H9 (cell line): Measurements from ENCODE around the gene MED27. TPM values are rescaled to one million over a fixed set of nuclear protein-coding genes. Genes with fewer than 3 reads are reported as not detected.

Source experiments
- DNase-seq: peaks from one replicate; pipeline ENCODE4 v3.0.0-alpha.2; 2017
- H2AFZ ChIP-seq: one replicate; pipeline ENCODE4 v1.6.1; 2013; ENCODE audit warnings: mild to moderate bottlenecking, low read length, control low read depth, moderate library complexity
- H2AK5ac ChIP-seq: 2 replicates; pipeline ENCODE4 v1.6.1; 2013; ENCODE audit warnings: low read length, control low read depth, mixed read lengths; ENCODE audit not compliant: insufficient read length
- H2BK120ac ChIP-seq: one replicate; pipeline ENCODE4 v1.6.1; 2013; ENCODE audit warnings: low read depth, mild to moderate bottlenecking, low read length, control low read depth, inconsistent platforms; ENCODE audit not compliant: poor library complexity, severe bottlenecking
- H2BK12ac ChIP-seq: 2 replicates; pipeline ENCODE4 v1.6.1; 2013; ENCODE audit warnings: low read length, control low read depth, mixed read lengths, low read depth; ENCODE audit not compliant: insufficient read length
- H2BK15ac ChIP-seq: 2 replicates; pipeline ENCODE4 v1.6.1; 2013; ENCODE audit warnings: low read depth, low read length, control low read depth
- H2BK20ac ChIP-seq: one replicate; pipeline ENCODE4 v1.6.1; 2013; ENCODE audit warnings: low read depth, mild to moderate bottlenecking, low read length, control low read depth, inconsistent platforms; ENCODE audit not compliant: poor library complexity, severe bottlenecking
- H2BK5ac ChIP-seq: 2 replicates; pipeline ENCODE4 v1.6.1; 2013; ENCODE audit warnings: low read length, control low read depth, mixed read lengths; ENCODE audit not compliant: insufficient read length
- H3K14ac ChIP-seq: 2 replicates; pipeline ENCODE4 v1.6.1; 2013; ENCODE audit warnings: low read length, control low read depth; ENCODE audit not compliant: insufficient read depth
- H3K18ac ChIP-seq: 2 replicates; pipeline ENCODE4 v1.6.1; 2013; ENCODE audit warnings: low read depth, mild to moderate bottlenecking, mixed read lengths, low read length, control low read depth; ENCODE audit not compliant: insufficient read length
- H3K23ac ChIP-seq: 2 replicates; pipeline ENCODE4 v1.6.1; 2013; ENCODE audit warnings: low read length, control low read depth, mixed read lengths, low read depth; ENCODE audit not compliant: insufficient read length
- H3K23me2 ChIP-seq: 2 replicates; pipeline ENCODE4 v1.6.1; 2013; ENCODE audit warnings: low read depth, mild to moderate bottlenecking, mixed read lengths, low read length, control low read depth; ENCODE audit not compliant: insufficient read length, poor library complexity, severe bottlenecking
- H3K27ac ChIP-seq: 2 replicates; pipeline ENCODE4 v1.5.1; 2013; ENCODE audit warnings: low read length, control low read depth, mixed read lengths, low read depth; ENCODE audit not compliant: insufficient read length
- H3K27me3 ChIP-seq: 2 replicates; pipeline ENCODE4 v1.6.1; 2013; ENCODE audit warnings: low read length, control low read depth, inconsistent platforms; ENCODE audit not compliant: insufficient read depth
- H3K4ac ChIP-seq: 2 replicates; pipeline ENCODE4 v1.6.1; 2013; ENCODE audit warnings: low read depth, mild to moderate bottlenecking, control low read depth, inconsistent platforms, low read length, moderate library complexity
- H3K4me1 ChIP-seq: 2 replicates; pipeline ENCODE4 v1.6.1; 2013; ENCODE audit warnings: low read length, control low read depth, inconsistent platforms; ENCODE audit not compliant: insufficient read depth
- H3K4me2 ChIP-seq: 2 replicates; pipeline ENCODE4 v1.6.1; 2013; ENCODE audit warnings: low read length, control low read depth, mixed read lengths; ENCODE audit not compliant: insufficient read length, insufficient read depth
- H3K56ac ChIP-seq: 2 replicates; pipeline ENCODE4 v1.6.1; 2013; ENCODE audit warnings: low read depth, mild to moderate bottlenecking, mixed read lengths, low read length, control low read depth; ENCODE audit not compliant: insufficient read length
- H3K79me1 ChIP-seq: 2 replicates; pipeline ENCODE4 v1.6.1; 2013; ENCODE audit warnings: low read depth, mild to moderate bottlenecking, moderate library complexity, low read length, control low read depth, inconsistent platforms; ENCODE audit not compliant: insufficient read depth, poor library complexity, severe bottlenecking
- H3K79me2 ChIP-seq: 2 replicates; pipeline ENCODE4 v1.6.1; 2013; ENCODE audit warnings: low read length, control low read depth, inconsistent platforms; ENCODE audit not compliant: insufficient read depth
- H3K9ac ChIP-seq: 2 replicates; pipeline ENCODE4 v1.6.1; 2013; ENCODE audit warnings: low read length, control low read depth, mixed read lengths; ENCODE audit not compliant: insufficient read length; ENCODE audit errors: extremely low read depth
- H3K9me3 ChIP-seq: one replicate; pipeline ENCODE4 v1.6.1; 2013; ENCODE audit warnings: low read depth, low read length, inconsistent platforms; ENCODE audit not compliant: control insufficient read depth
- H3T11ph ChIP-seq: one replicate; pipeline ENCODE4 v1.6.1; 2013; ENCODE audit warnings: mild to moderate bottlenecking, low read length, control low read depth, inconsistent platforms
- H4K20me1 ChIP-seq: one replicate; pipeline ENCODE4 v1.6.1; 2013; ENCODE audit not compliant: control insufficient read depth, insufficient read length, insufficient read depth
- H4K5ac ChIP-seq: 2 replicates; pipeline ENCODE4 v1.6.1; 2013; ENCODE audit warnings: low read depth, mild to moderate bottlenecking, mixed read lengths, low read length, control low read depth; ENCODE audit not compliant: insufficient read length
- H4K8ac ChIP-seq: replicated peaks from 2 replicates; pipeline ENCODE4 v1.6.1; 2013; ENCODE audit warnings: low read length, control low read depth, mixed read lengths, low read depth; ENCODE audit not compliant: insufficient read length
- H4K91ac ChIP-seq: 2 replicates; pipeline ENCODE4 v1.6.1; 2013; ENCODE audit warnings: low read depth, mild to moderate bottlenecking, moderate library complexity, mixed read lengths, low read length, control low read depth; ENCODE audit not compliant: insufficient read length
- H3K27ac Mint-ChIP-seq, 3 experiments: 2 replicates in 2 of 3; 3 replicates in 1 of 3; pipeline ENCODE4 v1.8.0; 2020 to 2021; ENCODE audit warnings: mixed read lengths in 3 of 3, mild to moderate bottlenecking in 1 of 3, moderate library complexity in 1 of 3
- H3K27me3 Mint-ChIP-seq: 2 replicates; pipeline ENCODE4 v1.8.0; 2021; ENCODE audit warnings: low read depth, mild to moderate bottlenecking, moderate library complexity, mixed read lengths
- H3K36me3 Mint-ChIP-seq, 3 experiments: 2 replicates in 2 of 3; 3 replicates in 1 of 3; pipeline ENCODE4 v1.8.0; 2020 to 2021; ENCODE audit warnings: low read depth in 3 of 3, mixed read lengths in 3 of 3; ENCODE audit not compliant: insufficient read depth in 1 of 3
- H3K4me1 Mint-ChIP-seq, 2 experiments: 2 replicates each; pipeline ENCODE4 v1.8.0; 2020; ENCODE audit warnings: mixed read lengths in 2 of 2
- H3K4me3 Mint-ChIP-seq, 2 experiments: 2 replicates in 1 of 2; 3 replicates in 1 of 2; pipeline ENCODE4 v1.8.0; 2020 to 2021; ENCODE audit warnings: mild to moderate bottlenecking in 2 of 2, mixed read lengths in 2 of 2, moderate library complexity in 1 of 2
- H3K9me3 Mint-ChIP-seq, 2 experiments: 2 replicates in 1 of 2; 3 replicates in 1 of 2; pipeline ENCODE4 v1.8.0; 2020; ENCODE audit warnings: mild to moderate bottlenecking in 2 of 2, mixed read lengths in 2 of 2, moderate library complexity in 1 of 2
- WGBS: extraction: QIAGEN DNeasy Blood & Tissue Kit; methylation state at CpG from one replicate; pipeline ENCODE4 v1.1.7; 2013; ENCODE audit warnings: missing lambda C conversion rate, low lambda C conversion rate, mixed read lengths; ENCODE audit not compliant: insufficient read length; ENCODE audit errors: extremely low coverage; 5-methylcytosine and 5-hydroxymethylcytosine counted together
- total RNA-seq: library from RNA; stranded (reverse); gene quantifications from 2 replicates; pipeline ENCODE4 v1.2.1, GENCODE V29; 2021
- TF ChIP-seq, protein P1 (sequence below): fragments of 200-600 bp; sonication (generic); conservative IDR thresholded peaks from 3 replicates; pipeline ENCODE4 v1.8.0; 2021; ENCODE audit warnings: antibody characterized with exemption, mild to moderate bottlenecking

MED27 gene
- total RNA-seq, 1 experiment from 2014 or later: 33.5 TPM

DNA sequence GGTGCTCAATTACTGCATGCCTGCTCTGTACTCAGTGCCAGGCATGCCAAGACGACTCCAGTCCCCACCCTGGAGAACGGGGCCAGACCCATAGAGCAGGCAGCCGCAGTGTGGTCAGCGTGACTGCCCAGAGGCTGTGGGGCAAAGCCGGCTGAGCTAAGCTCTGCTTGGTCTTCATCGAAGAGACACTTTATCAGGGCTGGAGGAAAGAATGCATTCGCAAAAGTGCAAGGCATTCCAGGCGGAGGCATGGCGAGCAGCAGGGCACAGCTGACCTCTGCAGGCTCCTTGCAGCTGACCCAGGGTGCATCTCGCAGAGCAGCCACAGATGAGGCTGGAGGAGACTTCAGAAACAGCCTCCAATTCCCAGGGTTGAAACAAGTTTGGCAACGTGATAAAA, 13.6 kb downstream of the MED27 start:
- Histone ChIP-seq H3K18ac (no peak overlapping the region), H2BK15ac (no peak overlapping the region), H4K20me1 (no peaks in the 10 kb centered on the region), H3K27me3 (no peaks in the 10 kb centered on the region), H3T11ph (no peak overlapping the region), H4K8ac (no peak overlapping the region), H3K4me2 (no peak overlapping the region), H4K5ac (no peak overlapping the region), H4K91ac (no peak overlapping the region), H3K23me2 (no peaks in the 10 kb centered on the region), H3K4me1 (no peaks in the 10 kb centered on the region; the same call in 1 of the 2 replicates), H3K23ac (no peak overlapping the region), H2BK5ac (no peak overlapping the region), H3K79me1 (peaks cover 14% of the 10 kb centered on the region), H3K56ac (no peak overlapping the region), H3K27ac (no peak overlapping the region), H2AK5ac (no peak overlapping the region), H3K79me2 (peaks cover 2% of the 10 kb centered on the region; the same call in 1 of the 2 replicates), H3K9me3 (no peaks in the 10 kb centered on the region), H3K14ac (no peak overlapping the region), H2BK120ac (no peak overlapping the region), H3K4ac (no peak overlapping the region), H2BK12ac (no peak overlapping the region), H3K9ac (no peak overlapping the region), H2AFZ (no peak overlapping the region), H2BK20ac (no peak overlapping the region)
- peaks cover 16 to 23% of the 10 kb centered on the region in 2 experiments for H3K4me1 Mint-ChIP-seq
- no peaks in the 10 kb centered on the region for H3K9me3 Mint-ChIP-seq
- TF ChIP-seq, protein P1, sequence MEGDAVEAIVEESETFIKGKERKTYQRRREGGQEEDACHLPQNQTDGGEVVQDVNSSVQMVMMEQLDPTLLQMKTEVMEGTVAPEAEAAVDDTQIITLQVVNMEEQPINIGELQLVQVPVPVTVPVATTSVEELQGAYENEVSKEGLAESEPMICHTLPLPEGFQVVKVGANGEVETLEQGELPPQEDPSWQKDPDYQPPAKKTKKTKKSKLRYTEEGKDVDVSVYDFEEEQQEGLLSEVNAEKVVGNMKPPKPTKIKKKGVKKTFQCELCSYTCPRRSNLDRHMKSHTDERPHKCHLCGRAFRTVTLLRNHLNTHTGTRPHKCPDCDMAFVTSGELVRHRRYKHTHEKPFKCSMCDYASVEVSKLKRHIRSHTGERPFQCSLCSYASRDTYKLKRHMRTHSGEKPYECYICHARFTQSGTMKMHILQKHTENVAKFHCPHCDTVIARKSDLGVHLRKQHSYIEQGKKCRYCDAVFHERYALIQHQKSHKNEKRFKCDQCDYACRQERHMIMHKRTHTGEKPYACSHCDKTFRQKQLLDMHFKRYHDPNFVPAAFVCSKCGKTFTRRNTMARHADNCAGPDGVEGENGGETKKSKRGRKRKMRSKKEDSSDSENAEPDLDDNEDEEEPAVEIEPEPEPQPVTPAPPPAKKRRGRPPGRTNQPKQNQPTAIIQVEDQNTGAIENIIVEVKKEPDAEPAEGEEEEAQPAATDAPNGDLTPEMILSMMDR: no peak
- peaks cover under 1 to 10% (median 7%) of the 10 kb centered on the region in 3 experiments; a peak in 3 of 7 replicates for H3K36me3 Mint-ChIP-seq
- WGBS: no CpG with 5 or more reads among the region's 11 CpGs
- H3K4me3 Mint-ChIP-seq: no peak overlapping the region
- no peak for DNase-seq
- no peaks in the 10 kb centered on the region for H3K27me3 Mint-ChIP-seq
- H3K27ac Mint-ChIP-seq: peak overlapping the region in 1 of 3 experiments; percentile 65; a peak in 2 of 7 replicates
